ENCODE data around the gene MRPL23.

The MRPL23 gene

GRCh38 chr11:1998290-1998689, 51.2 kb downstream of the MRPL23 start:
- no peak for DNase-seq

DNA sequence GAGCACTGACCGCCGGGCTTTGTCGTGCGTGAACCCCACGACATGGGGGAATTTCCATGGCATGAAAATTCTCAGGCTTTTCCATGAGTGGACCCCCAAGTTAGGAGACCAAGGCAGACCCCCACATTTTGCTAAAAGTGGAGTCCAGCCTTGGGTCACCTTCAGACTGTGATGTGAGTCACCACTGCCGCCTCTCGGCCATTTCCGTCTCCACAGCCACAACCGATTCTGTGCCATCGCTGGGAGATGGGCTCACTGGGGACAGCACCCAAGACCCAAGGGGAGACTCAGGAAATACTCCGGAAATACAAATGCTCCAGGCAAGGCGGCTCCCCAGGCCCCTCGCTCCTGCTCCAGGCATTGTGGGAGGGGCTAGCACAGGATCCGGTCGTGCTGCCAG, 51.7 kb downstream of the MRPL23 start:
- DNase-seq, result no peak

- no peak for DNase-seq
These were observed 55.1 kb downstream of the MRPL23 start for GRCh38 chr11:2002042-2002776.

- no peak for DNase-seq
These were observed 55.7 kb downstream of the MRPL23 start for GRCh38 chr11:2002807-2003206.

DNA sequence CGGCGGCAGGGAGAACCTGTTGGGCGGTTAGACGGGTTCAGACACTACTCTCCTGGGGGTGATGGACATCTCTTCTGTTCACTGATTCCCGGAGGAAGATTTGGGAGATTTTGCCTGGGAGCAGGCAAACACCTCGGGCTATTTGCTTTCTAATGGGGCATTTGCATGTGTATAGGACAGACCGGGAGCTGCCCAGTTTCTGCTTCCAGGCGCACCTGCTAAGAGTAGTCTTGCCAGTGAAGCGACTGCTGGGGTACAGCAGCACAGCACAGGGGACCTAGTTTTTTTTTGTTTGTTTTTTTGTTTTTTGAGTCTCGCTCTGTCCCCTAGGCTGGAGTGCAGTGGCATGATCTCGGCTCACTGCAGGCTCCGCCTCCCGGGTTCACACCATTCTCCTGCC, 57.3 kb downstream of the MRPL23 start:
- DNase-seq, result no peak
